ENCODE measurements around the gene MAG. TPM values are rescaled to one million over a fixed set of nuclear protein-coding genes. Genes with fewer than 3 reads are reported as not detected.

The MAG gene
- total RNA-seq, 1 donor from 2014 or later = not detected

DNA sequence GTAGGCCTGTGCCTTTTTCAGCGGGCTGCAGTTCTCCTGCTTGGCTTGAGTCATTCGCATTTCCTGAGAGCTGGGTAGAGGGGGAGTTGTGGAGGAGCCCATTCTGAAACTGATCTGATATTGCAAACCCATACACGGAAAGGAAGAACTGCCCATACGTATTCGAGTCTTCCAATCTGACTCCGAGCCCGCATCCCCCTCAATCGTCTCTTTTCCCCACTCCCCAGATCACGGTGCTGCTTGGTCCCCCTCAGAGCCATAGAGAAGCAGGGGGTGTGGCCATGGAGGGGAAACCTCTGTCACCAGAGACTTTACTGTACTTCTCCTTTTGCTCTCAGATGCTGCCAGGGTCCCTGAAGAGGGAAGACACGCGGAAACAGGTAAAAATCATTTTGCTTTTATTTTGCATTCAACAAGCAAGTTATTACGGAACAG, 36.9 kb downstream of the MAG start, which contains the start of gene CD22:
Gene CD22 (plus strand): TSS at position 337 of the 435 bp plus-strand sequence. CDS start 2,854 bp downstream, outside the sequence.
- peaks cover 17% of the 10 kb centered on the region for H3K27me3 ChIP-seq
- H3K4me1 ChIP-seq = no peaks in the 10 kb centered on the region
- no peak within 1 kb of the TSS for H3K27ac ChIP-seq
- H3K4me3 ChIP-seq = no peak within 1 kb of the TSS
- intact Hi-C loops (cut with DNase I) = no loop called here
- TF ChIP-seq CTCF (IDR thresholded peaks at IDR 0.05) = no peak
- ATAC-seq = peak; percentile 56
- no peak for DNase-seq
- H3K9me3 ChIP-seq = no peaks in the 10 kb centered on the region
- no peaks in the 10 kb centered on the region for H3K36me3 ChIP-seq

DNA sequence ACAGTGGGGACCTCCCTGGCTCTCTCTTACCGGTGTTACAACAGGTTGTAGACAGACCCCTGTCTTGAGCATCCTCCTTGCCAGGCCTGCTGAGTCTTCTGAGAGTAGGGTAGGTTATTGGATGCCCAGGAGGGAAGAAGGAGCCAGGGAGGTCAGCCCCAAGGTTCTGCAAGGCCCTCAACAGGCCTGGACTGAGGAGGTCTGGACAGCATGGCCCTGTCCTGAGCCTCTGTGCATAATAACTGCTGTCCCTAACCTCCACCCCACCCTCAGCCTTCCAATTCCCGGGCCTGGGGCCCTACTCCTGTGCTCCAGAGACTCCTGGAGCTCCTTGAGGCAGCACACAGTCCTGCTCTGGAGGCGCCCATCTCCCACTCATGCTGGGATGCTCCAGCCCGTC, 37.4 kb downstream of the MAG start:
- Histone ChIP-seq H3K4me1 (no peaks in the 10 kb centered on the region), H3K36me3 (no peaks in the 10 kb centered on the region), H3K9me3 (no peaks in the 10 kb centered on the region), H3K27ac (no peak overlapping the region), H3K27me3 (peaks cover 17% of the 10 kb centered on the region), H3K4me3 (no peak overlapping the region)
- intact Hi-C loops (cut with DNase I) = no loop called here
- ATAC-seq (peak; percentile 24), DNase-seq (no peak)
- TF ChIP-seq CTCF (IDR thresholded peaks at IDR 0.05) = no peak

DNA sequence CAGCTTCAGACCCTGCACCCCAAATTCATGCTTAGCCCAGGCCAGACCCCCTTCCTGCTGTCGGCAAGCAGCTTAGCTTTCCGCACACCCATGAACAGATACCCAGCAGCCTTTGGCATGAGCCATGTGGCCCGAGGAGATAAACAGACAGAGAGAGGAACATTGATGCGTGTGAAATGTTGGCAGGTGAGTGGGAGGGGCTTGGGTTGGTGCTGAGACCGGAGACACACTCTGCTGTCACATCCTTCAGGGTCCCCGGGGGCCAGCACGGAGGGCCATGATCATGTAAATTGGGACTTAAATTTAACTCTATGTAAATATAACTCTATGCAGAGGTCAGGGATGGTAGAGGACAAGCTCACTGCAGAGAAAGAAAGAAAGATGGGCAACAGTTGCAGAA, 38.5 kb downstream of the MAG start:
- DNase-seq = no peak
- Histone ChIP-seq H3K27me3 (peaks cover 17% of the 10 kb centered on the region), H3K4me3 (no peak overlapping the region), H3K9me3 (no peaks in the 10 kb centered on the region), H3K27ac (no peak overlapping the region), H3K4me1 (no peaks in the 10 kb centered on the region), H3K36me3 (no peaks in the 10 kb centered on the region)
- TF ChIP-seq CTCF (IDR thresholded peaks at IDR 0.05) = no peak
- intact Hi-C loops (cut with DNase I) = no loop called here
- no peak for ATAC-seq

DNA sequence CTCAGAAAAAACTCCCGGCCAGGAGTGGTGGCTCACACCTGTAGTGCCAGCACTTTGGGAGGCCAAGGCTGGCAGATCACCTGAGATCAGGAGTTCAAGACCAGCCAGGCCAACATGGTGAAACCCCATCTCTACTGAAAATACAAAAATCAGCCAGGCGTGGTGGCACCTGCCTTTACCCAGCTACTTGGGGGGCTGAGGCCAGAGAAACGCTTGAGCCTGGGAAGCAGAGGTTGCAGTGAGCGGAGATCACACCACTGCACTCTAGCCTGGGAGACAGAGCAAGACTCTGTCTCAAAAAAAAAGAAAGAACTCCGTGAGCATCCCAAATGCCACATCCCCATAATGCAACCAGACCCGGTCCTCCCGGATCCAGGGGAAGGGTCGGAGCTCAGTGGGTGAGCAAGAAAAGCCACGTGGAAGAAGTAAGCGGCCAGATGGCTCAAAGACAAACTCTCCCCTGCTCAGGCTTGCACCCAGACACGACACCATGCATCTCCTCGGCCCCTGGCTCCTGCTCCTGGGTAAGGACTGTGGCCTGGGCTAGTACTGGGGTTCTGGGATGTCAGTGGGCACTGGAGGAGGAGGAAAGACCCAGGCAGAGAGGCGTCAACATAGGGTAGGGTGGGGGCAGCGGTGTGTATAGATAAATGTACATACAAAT, 39.7 kb downstream of the MAG start:
- TF ChIP-seq CTCF (IDR thresholded peaks at IDR 0.05) = no peak
- H3K36me3 ChIP-seq = no peaks in the 10 kb centered on the region
- ATAC-seq (no peak), DNase-seq (no peak)
- no peak overlapping the region for H3K4me3 ChIP-seq
- H3K27ac ChIP-seq = no peak overlapping the region
- no peaks in the 10 kb centered on the region for H3K4me1 ChIP-seq
- no peaks in the 10 kb centered on the region for H3K9me3 ChIP-seq
- intact Hi-C loops (cut with DNase I) = no loop called here
- peaks cover 17% of the 10 kb centered on the region for H3K27me3 ChIP-seq

DNA sequence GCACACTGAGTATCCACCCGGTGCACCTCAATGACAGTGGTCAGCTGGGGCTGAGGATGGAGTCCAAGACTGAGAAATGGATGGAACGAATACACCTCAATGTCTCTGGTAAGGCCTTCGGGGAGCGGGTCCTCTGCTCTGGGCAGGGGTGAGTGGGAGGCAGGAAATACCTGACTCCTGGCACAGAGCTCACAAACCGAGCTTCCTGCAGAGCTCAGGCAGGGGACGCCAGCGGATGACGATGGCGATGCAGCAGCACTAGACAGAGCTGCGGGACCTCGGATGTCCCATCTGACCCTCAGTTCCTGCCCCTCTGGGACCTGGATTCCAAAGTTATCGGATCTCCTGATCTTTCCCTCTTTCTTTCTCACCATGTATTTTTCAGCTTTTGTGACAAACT, 40.9 kb downstream of the MAG start:
- H3K36me3 ChIP-seq = no peaks in the 10 kb centered on the region
- no peak overlapping the region for H3K4me3 ChIP-seq
- H3K4me1 ChIP-seq = no peaks in the 10 kb centered on the region
- H3K9me3 ChIP-seq = no peaks in the 10 kb centered on the region
- TF ChIP-seq CTCF (IDR thresholded peaks at IDR 0.05) = no peak
- ATAC-seq = no peak
- intact Hi-C loops (cut with DNase I) = no loop called here
- H3K27me3 ChIP-seq = peaks cover 17% of the 10 kb centered on the region
- no peak overlapping the region for H3K27ac ChIP-seq
- no peak for DNase-seq

Data from upper lobe of right lung (tissue), 1 donor.